HepG2 (cell line): ENCODE data around the gene ADRM1. TPM values are rescaled to one million over a fixed set of nuclear protein-coding genes. Genes with fewer than 3 reads are reported as not detected.

Source experiments
- HNRNPK ChIP-seq: fragments of 200-400 bp; formaldehyde crosslinking; IDR thresholded peaks from 2 replicates; pipeline ENCODE4 v1.6.1; 2018; ENCODE audit warnings: low read length, low read depth, moderate library complexity, mild to moderate bottlenecking; ENCODE audit not compliant: poor library complexity, severe bottlenecking
- MIER2 ChIP-seq: IDR thresholded peaks from 2 replicates; pipeline ENCODE4 v1.6.1; 2016; ENCODE audit warnings: missing biosample characterization, missing genetic modification reagents
- RXRA ChIP-seq: sonication (generic); formaldehyde crosslinking; IDR thresholded peaks from 2 replicates; pipeline ENCODE4 v1.5.1; 2020; ENCODE audit warnings: missing genetic modification reagents
- TEAD3 ChIP-seq: optimal IDR thresholded peaks from 2 replicates; pipeline ENCODE3; 2016; ENCODE audit warnings: borderline replicate concordance
- TOE1 ChIP-seq: sonication (generic); formaldehyde crosslinking; IDR thresholded peaks from 2 replicates; pipeline ENCODE4 v1.4.0; 2020; ENCODE audit warnings: mild to moderate bottlenecking, missing genetic modification reagents
- ZBTB40 ChIP-seq, 2 experiments: fragments of 450-650 bp in 1 of 2; sonication (generic) in 1 of 2; formaldehyde crosslinking in 1 of 2; IDR thresholded peaks; 2 replicates each; pipeline versions ENCODE4 v1.6.1 to v1.8.0; 2016 to 2022; ENCODE audit warnings: antibody characterized with exemption in 1 of 2, mild to moderate bottlenecking in 1 of 2, missing genetic modification reagents in 1 of 2
- ZBTB43 ChIP-seq: sonication (generic); formaldehyde crosslinking; conservative IDR thresholded peaks from 2 replicates; pipeline ENCODE4 v1.4.0; 2020; ENCODE audit warnings: missing genetic modification reagents
- ZNF142 ChIP-seq: sonication (generic); formaldehyde crosslinking; IDR thresholded peaks from 2 replicates; pipeline ENCODE4 v1.4.0; 2020; ENCODE audit warnings: missing genetic modification reagents
- ZNF292 ChIP-seq: sonication (generic); formaldehyde crosslinking; IDR thresholded peaks from 2 replicates; pipeline ENCODE4 v1.8.1; 2022; ENCODE audit warnings: mild to moderate bottlenecking, low read depth, missing genetic modification reagents, borderline replicate concordance
- ZNF589 ChIP-seq: sonication (generic); formaldehyde crosslinking; conservative IDR thresholded peaks from 2 replicates; pipeline ENCODE4 v1.8.0; 2022; ENCODE audit warnings: mild to moderate bottlenecking, moderate library complexity, missing genetic modification reagents
- polyA plus RNA-seq, 8 experiments: library from polyadenylated mRNA; depleted of rRNA in 3 of 8; stranded (reverse) in 7 of 8; unstranded in 1 of 8; fragments of >200 nt; fragmentation: Illumina TruSeq in 4 of 8; extraction: Trizol in 4 of 8; gene quantifications; 2 replicates each; pipeline versions ENCODE4 v1.2.1 to v1.2.3, GENCODE V29; 2011 to 2016; ENCODE audit warnings: low read depth in 4 of 8, missing spikeins in 1 of 8, mixed read lengths in 1 of 8; ENCODE audit not compliant: insufficient read depth in 1 of 8
- total RNA-seq, 5 experiments: library from RNA; depleted of rRNA; stranded (reverse); fragments of >200 nt; fragmentation: Illumina TruSeq; extraction: Trizol; gene quantifications; 2 replicates each; pipeline ENCODE4 v1.2.3, GENCODE V29; 2016; ENCODE audit warnings: low read depth in 1 of 5

ADRM1 gene
- total and polyA plus RNA-seq, 2 of the 13 experiments (the other 11 are each of a cell fraction or from before 2014, with no cell fraction given) = 92.9 to 154 TPM

GRCh38 chr20:62354811-62355341 is 52.1 kb downstream of the ADRM1 start (continued):
- TF ChIP-seq ZNF292 (no peak), MIER2 (no peak), TEAD3 (peak; percentile 27), ZBTB40 (IDR thresholded peaks at IDR 0.05) (no peak), ZBTB40 (CRISPR knock-in tag; IDR thresholded peaks at IDR 0.05) (0 out of 2 replicates have a peak, but pooled peaks have one; percentile 12), ZBTB43 (CRISPR knock-in tag) (no peak), HNRNPK (no peak), RXRA (CRISPR knock-in tag) (peak; percentile 14; the same call in 1 of the 2 replicates), TOE1 (CRISPR knock-in tag) (no peak), ZNF589 (no peak), ZNF142 (CRISPR knock-in tag) (no peak)
